GM12891 (cell line): ENCODE data around the gene ERFL.
"Not testable (repeated sequence)": the region's sequence is repeated elsewhere in the genome, so short reads cannot be mapped to it uniquely, and the experiment has no call there.

Experiments used
- POLR2A ChIP-seq: IDR thresholded peaks from 2 replicates; pipeline ENCODE4 v1.6.1; 2011; ENCODE audit warnings: low read depth, low read length, control low read depth
- POLR2AphosphoS5 ChIP-seq: IDR thresholded peaks from 2 replicates; pipeline ENCODE4 v1.6.1; 2011; ENCODE audit warnings: low read depth, low read length, control low read depth
- TAF1 ChIP-seq: IDR thresholded peaks from 2 replicates; pipeline ENCODE4 v1.6.1; 2011; ENCODE audit warnings: low read depth, low read length, control low read depth

GRCh38 chr19:41875973-41876372, 52.3 kb downstream of the ERFL start:
- not testable (repeated sequence) for TF ChIP-seq POLR2A, POLR2AphosphoS5, TAF1
